Calu3 (cell line): Measurements from ENCODE around the gene TAPT1. TPM values are rescaled to one million over a fixed set of nuclear protein-coding genes. Genes with fewer than 3 reads are reported as not detected.

Experiments used
- BruUV-seq: library from RNA; stranded (reverse); fragments of 400-500 nt; replicated peaks from 2 replicates; lab custom pipeline; 2021; lab: Mats Ljungman, UMichigan
- CTCF ChIA-PET: fragments of 300-600 bp; sonication (Branson Sonifier 250); formaldehyde crosslinking; loops from one replicate; lab custom pipeline; 2022; ENCODE audit warnings: antibody characterized with exemption; lab: Charles Lee
- DNase-seq: peaks from one replicate; pipeline ENCODE4 v3.0.0; 2022
- H3K27ac Mint-ChIP-seq: one replicate; pipeline ENCODE4 v1.8.0; 2022; ENCODE audit warnings: mixed read lengths; ENCODE audit not compliant: unreplicated experiment
- H3K27me3 Mint-ChIP-seq: one replicate; pipeline ENCODE4 v1.8.0; 2022; ENCODE audit warnings: mixed read lengths; ENCODE audit not compliant: unreplicated experiment
- H3K36me3 Mint-ChIP-seq: one replicate; pipeline ENCODE4 v1.8.0; 2022; ENCODE audit warnings: mild to moderate bottlenecking, moderate library complexity, mixed read lengths; ENCODE audit not compliant: insufficient read depth, unreplicated experiment
- H3K4me1 Mint-ChIP-seq: one replicate; pipeline ENCODE4 v1.8.0; 2022; ENCODE audit warnings: mild to moderate bottlenecking, low read depth, mixed read lengths; ENCODE audit not compliant: unreplicated experiment
- H3K4me3 Mint-ChIP-seq: one replicate; pipeline ENCODE4 v1.8.0; 2022; ENCODE audit warnings: mild to moderate bottlenecking, low read depth, moderate library complexity, mixed read lengths; ENCODE audit not compliant: unreplicated experiment
- H3K9me3 Mint-ChIP-seq: one replicate; pipeline ENCODE4 v1.8.0; 2022; ENCODE audit warnings: low read depth, mixed read lengths; ENCODE audit not compliant: unreplicated experiment
- CTCF ChIP-seq: fragments of 200-600 bp; IDR thresholded peaks from one replicate; pipeline ENCODE4 v1.8.0; 2022; ENCODE audit warnings: antibody characterized with exemption; ENCODE audit not compliant: unreplicated experiment
- intact Hi-C: fragments of 100-400 bp; cut with micrococcal nuclease; formaldehyde crosslinking; loops from one replicate; pipeline ENCODE4 v1.10.0; 2022; ENCODE audit not compliant: unreplicated experiment
- total RNA-seq: library from RNA; stranded (reverse); gene quantifications from 2 replicates; pipeline ENCODE4 v1.2.3, GENCODE V29; 2022

Gene TAPT1
- total RNA-seq, 1 experiment from 2014 or later: 31.5 TPM

GRCh38 chr4:16227462-16227868 lies 1.2 kb upstream of the TAPT1 start:
- Mint-ChIP-seq H3K27ac (peak overlapping the region; percentile 96), H3K4me1 (peaks cover 28% of the 10 kb centered on the region), H3K4me3 (peak overlapping the region; percentile 65), H3K36me3 (peaks cover 54% of the 10 kb centered on the region), H3K9me3 (no peaks in the 10 kb centered on the region), H3K27me3 (no peaks in the 10 kb centered on the region)
- intact Hi-C loops: no loop called here
- CTCF ChIA-PET: no interaction called here
- TF ChIP-seq CTCF: no peak
- BruUV-seq: no TSS peak
- peak; percentile 11 for DNase-seq

- Mint-ChIP-seq H3K27ac (peak overlapping the region; percentile 96), H3K36me3 (peaks cover 49% of the 10 kb centered on the region), H3K9me3 (no peaks in the 10 kb centered on the region), H3K4me3 (peak overlapping the region; percentile 65), H3K27me3 (no peaks in the 10 kb centered on the region), H3K4me1 (peaks cover 25% of the 10 kb centered on the region)
- no TSS peak for BruUV-seq
- CTCF ChIA-PET: no interaction called here
- peak; percentile 46 for DNase-seq
- intact Hi-C loops: no loop called here
- no peak for TF ChIP-seq CTCF
These were observed 668 bp upstream of the TAPT1 start for GRCh38 chr4:16226816-16227461.

GRCh38 chr4:16225167-16225862 lies 956 bp downstream of the TAPT1 start:
- TSS peak; percentile 58 for BruUV-seq
- H3K4me3 Mint-ChIP-seq: peak overlapping the region; percentile 65
- H3K4me1 Mint-ChIP-seq: peaks cover 20% of the 10 kb centered on the region
- H3K9me3 Mint-ChIP-seq: no peaks in the 10 kb centered on the region
- H3K36me3 Mint-ChIP-seq: peaks cover 45% of the 10 kb centered on the region
- CTCF ChIA-PET: no interaction called here
- no peak overlapping the region for H3K27ac Mint-ChIP-seq
- no peaks in the 10 kb centered on the region for H3K27me3 Mint-ChIP-seq
- intact Hi-C loops: no loop called here
- DNase-seq: no peak
- no peak for TF ChIP-seq CTCF

GRCh38 chr4:16224264-16225166 lies 1.8 kb downstream of the TAPT1 start:
- Mint-ChIP-seq H3K36me3 (peaks cover 44% of the 10 kb centered on the region), H3K27ac (peak overlapping the region; percentile 38), H3K4me3 (peak overlapping the region; percentile 65), H3K4me1 (peaks cover 18% of the 10 kb centered on the region), H3K27me3 (no peaks in the 10 kb centered on the region), H3K9me3 (no peaks in the 10 kb centered on the region)
- DNase-seq: peak; percentile 25
- CTCF ChIA-PET: interaction anchor here (0.8 to 1.1 kb wide), 3 partner anchors 19 to 40 kb away, joined by 3 to 6 read pairs (median 4); no protein-coding TSS in a partner anchor
- no TSS peak for BruUV-seq
- intact Hi-C loops: no loop called here
- no peak for TF ChIP-seq CTCF
